Liver (tissue), 3 donors: Measurements from ENCODE around the gene QRICH1.

Experiments used
- JUND ChIP-seq, 2 donors: IDR thresholded peaks; 2 replicates each; pipeline ENCODE4 v1.6.1; 2016; ENCODE audit warnings: antibody characterized with exemption in 2 of 2
- RAD21 ChIP-seq, 2 donors: IDR thresholded peaks; 2 replicates each; pipeline ENCODE4 v1.6.1; 2016; ENCODE audit warnings: antibody characterized with exemption in 2 of 2, mild to moderate bottlenecking in 2 of 2
- YY1 ChIP-seq: IDR thresholded peaks from 2 replicates; pipeline ENCODE4 v1.6.1; 2016; ENCODE audit warnings: antibody characterized with exemption, mild to moderate bottlenecking
- TF ChIP-seq, protein P1 (sequence below): fragments of 150-350 bp; IDR thresholded peaks from 2 replicates; pipeline ENCODE4 v1.5.1; 2017; ENCODE audit warnings: improper control_type of control experiment, low read depth, low read length; ENCODE audit not compliant: missing input control
- TF ChIP-seq, protein P2 (sequence below): IDR thresholded peaks from 2 replicates; pipeline ENCODE4 v1.6.1; 2016; ENCODE audit warnings: antibody characterized with exemption
- donor health status: healthy.
- donor health status: healthy.

DNA sequence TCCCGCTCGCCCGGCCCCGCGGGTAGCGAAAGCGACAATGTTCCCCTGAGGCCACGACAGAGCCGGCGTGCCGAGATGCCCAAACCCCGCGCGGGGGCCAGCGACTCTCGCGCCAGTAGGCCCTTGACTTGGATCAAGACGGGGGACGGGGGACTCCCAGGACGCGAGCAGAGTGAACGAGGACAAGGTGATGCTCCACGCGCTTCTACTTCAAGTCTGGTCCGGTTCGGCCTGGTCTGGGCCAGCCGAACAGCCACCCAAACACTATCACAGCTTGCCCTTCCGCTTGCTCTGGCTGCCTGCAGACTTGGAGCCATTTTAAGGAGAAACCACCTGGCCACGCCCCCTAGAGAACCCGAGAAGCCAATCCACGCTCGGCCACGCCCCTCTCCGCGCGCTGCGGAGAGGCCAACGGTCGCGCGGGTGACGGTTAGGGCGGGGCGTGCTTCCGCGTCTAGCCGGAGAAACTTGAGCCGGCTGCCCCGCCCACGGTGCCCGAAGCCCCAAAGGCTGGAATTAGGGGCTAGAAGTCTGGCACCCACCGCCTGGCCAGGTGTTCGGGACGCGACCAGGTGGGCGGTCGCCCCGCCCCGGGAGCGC lies 72.6 kb downstream of the QRICH1 start:
- TF ChIP-seq JUND (IDR thresholded peaks at IDR 0.05) (no peak), RAD21 (IDR thresholded peaks at IDR 0.05) (peak in 1 of 2 donors; percentile 19), YY1 (peak; percentile 99)
- TF ChIP-seq, protein P1, sequence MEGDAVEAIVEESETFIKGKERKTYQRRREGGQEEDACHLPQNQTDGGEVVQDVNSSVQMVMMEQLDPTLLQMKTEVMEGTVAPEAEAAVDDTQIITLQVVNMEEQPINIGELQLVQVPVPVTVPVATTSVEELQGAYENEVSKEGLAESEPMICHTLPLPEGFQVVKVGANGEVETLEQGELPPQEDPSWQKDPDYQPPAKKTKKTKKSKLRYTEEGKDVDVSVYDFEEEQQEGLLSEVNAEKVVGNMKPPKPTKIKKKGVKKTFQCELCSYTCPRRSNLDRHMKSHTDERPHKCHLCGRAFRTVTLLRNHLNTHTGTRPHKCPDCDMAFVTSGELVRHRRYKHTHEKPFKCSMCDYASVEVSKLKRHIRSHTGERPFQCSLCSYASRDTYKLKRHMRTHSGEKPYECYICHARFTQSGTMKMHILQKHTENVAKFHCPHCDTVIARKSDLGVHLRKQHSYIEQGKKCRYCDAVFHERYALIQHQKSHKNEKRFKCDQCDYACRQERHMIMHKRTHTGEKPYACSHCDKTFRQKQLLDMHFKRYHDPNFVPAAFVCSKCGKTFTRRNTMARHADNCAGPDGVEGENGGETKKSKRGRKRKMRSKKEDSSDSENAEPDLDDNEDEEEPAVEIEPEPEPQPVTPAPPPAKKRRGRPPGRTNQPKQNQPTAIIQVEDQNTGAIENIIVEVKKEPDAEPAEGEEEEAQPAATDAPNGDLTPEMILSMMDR: no peak
- TF ChIP-seq, protein P2, sequence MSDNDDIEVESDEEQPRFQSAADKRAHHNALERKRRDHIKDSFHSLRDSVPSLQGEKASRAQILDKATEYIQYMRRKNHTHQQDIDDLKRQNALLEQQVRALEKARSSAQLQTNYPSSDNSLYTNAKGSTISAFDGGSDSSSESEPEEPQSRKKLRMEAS: no peak
